Adrenal gland (tissue), 12 donors: ENCODE data around the gene RPS6KC1. TPM values are rescaled to one million over a fixed set of nuclear protein-coding genes. Genes with fewer than 3 reads are reported as not detected.

Experiments used
- DNase-seq, 7 donors: peaks; one replicate each; pipeline ENCODE4 v3.0.0-alpha.2; 2019 to 2020
- H3K27ac ChIP-seq, 5 donors: fragments of 200-600 bp; sonication (generic) in 4 of 5; 1 replicate in 3 of 5; 2 replicates in 2 of 5; pipeline versions ENCODE4 v1.5.1 to v1.8.0; 2016 to 2020; ENCODE audit warnings: mild to moderate bottlenecking in 1 of 5
- H3K27me3 ChIP-seq: fragments of 200-600 bp; 2 replicates; pipeline ENCODE4 v1.8.0; 2021
- H3K36me3 ChIP-seq, 2 donors: fragments of 200-600 bp; replicated peaks in 1 of 2; 1 replicate in 1 of 2; 2 replicates in 1 of 2; pipeline versions ENCODE4 v1.5.1 to v1.8.0; 2018 to 2022
- H3K4me1 ChIP-seq, 2 donors: fragments of 200-600 bp; replicated peaks in 1 of 2; 1 replicate in 1 of 2; 2 replicates in 1 of 2; pipeline versions ENCODE4 v1.5.1 to v1.8.0; 2018 to 2021
- H3K4me3 ChIP-seq, 4 donors: fragments of 200-600 bp; sonication (generic) in 3 of 4; one replicate each; pipeline ENCODE4 v1.5.1; 2016 to 2018
- H3K9me3 ChIP-seq, 3 donors: fragments of 200-600 bp; sonication (generic) in 1 of 3; replicated peaks in 1 of 3; 1 replicate in 2 of 3; 2 replicates in 1 of 3; pipeline versions ENCODE4 v1.5.1 to v1.8.0; 2016 to 2021
- POLR2A ChIP-seq, 2 donors: fragments of 450-650 bp; IDR thresholded peaks; one replicate each; pipeline ENCODE4 v1.6.1; 2017; ENCODE audit warnings: antibody characterized with exemption in 2 of 2, mild to moderate bottlenecking in 2 of 2, moderate library complexity in 1 of 2
- WGBS, 4 donors: extraction: QIAGEN DNeasy Blood & Tissue Kit in 2 of 4; methylation state at CpG; one replicate each; pipeline versions ENCODE4 v1.1.5 to v1.1.7; 2013 to 2017; 5-methylcytosine and 5-hydroxymethylcytosine counted together
- intact Hi-C, 2 donors: fragments of 100-400 bp; cut with DNase I; formaldehyde crosslinking; loops; one replicate each; pipeline versions ENCODE4 v1.14.1 to v1.15.0; 2022 to 2023
- polyA plus RNA-seq, 3 donors: library from polyadenylated mRNA; stranded (reverse); fragments of 200-250 nt in 2 of 3; fragments of 350-450 nt in 1 of 3; fragmentation: Illumina TruSeq in 1 of 3; extraction: RNeasy Lipid Tissue Mini Kit (QIAGEN cat#74804) in 1 of 3; gene quantifications; one replicate each; pipeline ENCODE4 v1.2.3, GENCODE V29; 2013 to 2014
- total RNA-seq, 9 donors: library from RNA; depleted of rRNA in 4 of 9; stranded (reverse); fragments of >200 nt in 4 of 9; fragments of 120-200 nt in 1 of 9; fragmentation: NEBNext Ultra II Directional in 1 of 9; extraction: Animal tissue kit (Norgen Biotek cat#: 25700) in 1 of 9; gene quantifications; one replicate each; pipeline versions ENCODE4 v1.1.0 to v1.2.4, GENCODE V29; 2013 to 2023
- TF ChIP-seq, protein P1 (sequence below), 6 experiments: fragments of 450-650 bp in 4 of 6; fragments of 200-600 bp in 2 of 6; sonication (generic) in 1 of 6; IDR thresholded peaks; 1 replicate in 5 of 6; 2 replicates in 1 of 6; pipeline versions ENCODE4 v1.5.1 to v1.8.0; 2016 to 2021; ENCODE audit warnings: antibody characterized with exemption in 6 of 6, mild to moderate bottlenecking in 2 of 6, moderate library complexity in 1 of 6
- donor health status: healthy with polysubstance abuse.
- donor health status: Bipolar disorder and iron deficiency.
- donor health status: DM: yes; HTN: yes; CAD: no.
- donor health status: DM: no; HTN: no; CAD: no.
- donor health status: DM: no; HTN: no; CAD: no.
- donor health status: DM: yes; HTN: yes; CAD: no.

Gene RPS6KC1
- total and polyA plus RNA-seq, 12 donors: 7.6 to 67.2 (median 26.2) TPM

DNA sequence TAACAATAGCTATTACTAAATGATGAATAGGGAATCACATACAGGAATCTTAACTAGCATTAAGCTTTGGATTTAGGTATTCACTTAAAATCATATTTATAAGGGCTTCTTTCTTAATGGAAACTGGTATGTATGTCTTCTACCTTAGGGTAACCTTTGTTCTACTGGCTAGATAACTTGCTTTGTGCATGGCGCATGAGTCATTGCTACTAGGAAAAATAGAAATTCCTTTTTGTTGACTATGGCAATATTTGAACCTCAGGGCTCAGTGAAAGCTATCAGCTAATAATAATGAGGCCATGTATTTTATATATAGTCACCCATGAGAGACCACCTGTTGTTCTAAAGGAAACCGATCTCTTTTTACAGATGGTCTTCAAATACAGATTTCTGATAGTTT lies 72.5 kb downstream of the RPS6KC1 start:
- Histone ChIP-seq H3K9me3 (no peaks in the 10 kb centered on the region), H3K36me3 (no peaks in the 10 kb centered on the region), H3K27ac (peak overlapping the region in 2 of 5 donors; percentile 46 to 54), H3K27me3 (no peaks in the 10 kb centered on the region), H3K4me3 (no peak overlapping the region), H3K4me1 (peaks cover 13 to 23% of the 10 kb centered on the region in 2 donors)
- DNase-seq: peak in 3 of 7 donors; percentile 13 to 40 (median 18)
- intact Hi-C loops: no loop called here
- TF ChIP-seq, protein P1, sequence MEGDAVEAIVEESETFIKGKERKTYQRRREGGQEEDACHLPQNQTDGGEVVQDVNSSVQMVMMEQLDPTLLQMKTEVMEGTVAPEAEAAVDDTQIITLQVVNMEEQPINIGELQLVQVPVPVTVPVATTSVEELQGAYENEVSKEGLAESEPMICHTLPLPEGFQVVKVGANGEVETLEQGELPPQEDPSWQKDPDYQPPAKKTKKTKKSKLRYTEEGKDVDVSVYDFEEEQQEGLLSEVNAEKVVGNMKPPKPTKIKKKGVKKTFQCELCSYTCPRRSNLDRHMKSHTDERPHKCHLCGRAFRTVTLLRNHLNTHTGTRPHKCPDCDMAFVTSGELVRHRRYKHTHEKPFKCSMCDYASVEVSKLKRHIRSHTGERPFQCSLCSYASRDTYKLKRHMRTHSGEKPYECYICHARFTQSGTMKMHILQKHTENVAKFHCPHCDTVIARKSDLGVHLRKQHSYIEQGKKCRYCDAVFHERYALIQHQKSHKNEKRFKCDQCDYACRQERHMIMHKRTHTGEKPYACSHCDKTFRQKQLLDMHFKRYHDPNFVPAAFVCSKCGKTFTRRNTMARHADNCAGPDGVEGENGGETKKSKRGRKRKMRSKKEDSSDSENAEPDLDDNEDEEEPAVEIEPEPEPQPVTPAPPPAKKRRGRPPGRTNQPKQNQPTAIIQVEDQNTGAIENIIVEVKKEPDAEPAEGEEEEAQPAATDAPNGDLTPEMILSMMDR (IDR thresholded peaks at IDR 0.05): no peak
- 84 to 93% (median 89%) methylated on average over 2 of the region's 2 CpGs for WGBS, 4 donors

DNA sequence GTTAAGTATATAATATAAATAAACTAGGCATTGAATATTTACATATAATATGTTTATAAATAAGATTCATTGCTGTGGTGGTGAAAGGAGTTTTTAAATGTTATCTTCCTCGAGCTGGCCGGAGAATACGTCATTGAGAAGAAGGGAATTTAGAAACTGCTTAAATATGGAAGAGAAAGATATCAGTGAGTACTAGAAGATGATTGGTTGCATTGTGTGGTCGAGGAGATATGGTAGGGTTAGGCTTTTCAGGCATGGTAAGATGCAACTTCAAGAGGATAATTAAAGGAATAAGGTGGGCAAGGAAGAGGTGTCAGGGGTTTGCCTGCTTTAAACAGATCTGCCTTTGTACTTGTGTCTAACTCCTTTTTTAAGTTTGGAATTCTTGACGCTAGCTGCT lies 73.5 kb downstream of the RPS6KC1 start:
- Histone ChIP-seq H3K4me3 (no peak overlapping the region), H3K36me3 (no peaks in the 10 kb centered on the region), H3K27ac (no peak overlapping the region), H3K27me3 (no peaks in the 10 kb centered on the region), H3K9me3 (no peaks in the 10 kb centered on the region), H3K4me1 (peaks cover 13 to 23% of the 10 kb centered on the region in 2 donors)
- 93 to 96% (median 95%) methylated on average over 5 of the region's 5 CpGs for WGBS, 4 donors
- intact Hi-C loops: no loop called here
- TF ChIP-seq, protein P1 (IDR thresholded peaks at IDR 0.05): no peak
- TF ChIP-seq POLR2A (IDR thresholded peaks at IDR 0.05): no peak
- DNase-seq: no peak

DNA sequence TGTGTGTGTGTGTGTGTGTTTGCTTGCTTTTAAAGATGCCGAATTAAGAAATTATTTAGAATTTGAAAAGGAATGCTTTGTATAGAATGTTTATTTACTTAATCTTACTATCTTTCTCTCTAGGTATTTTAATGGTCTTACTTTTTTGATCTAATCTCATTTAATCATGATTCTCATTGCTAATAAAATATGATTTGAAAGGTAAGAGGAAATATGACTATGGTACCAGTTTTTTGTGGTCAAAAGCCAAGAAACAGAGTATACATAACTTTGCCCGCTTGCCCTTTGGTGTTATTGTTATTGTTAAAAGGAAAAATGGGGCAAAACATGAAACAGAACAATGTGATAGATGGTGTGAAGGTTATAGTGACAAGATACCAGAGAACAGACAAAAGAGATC lies 74.6 kb downstream of the RPS6KC1 start:
- Histone ChIP-seq H3K27me3 (no peaks in the 10 kb centered on the region), H3K4me3 (no peak overlapping the region), H3K9me3 (no peaks in the 10 kb centered on the region), H3K4me1 (peaks cover 8 to 18% of the 10 kb centered on the region in 2 donors), H3K27ac (no peak overlapping the region), H3K36me3 (no peaks in the 10 kb centered on the region)
- 73 to 82% (median 75%) methylated on average over 2 of the region's 2 CpGs for WGBS, 4 donors
- no peak for TF ChIP-seq POLR2A (IDR thresholded peaks at IDR 0.05)
- TF ChIP-seq, protein P1 (IDR thresholded peaks at IDR 0.05): no peak
- intact Hi-C loops: no loop called here
- DNase-seq: no peak

DNA sequence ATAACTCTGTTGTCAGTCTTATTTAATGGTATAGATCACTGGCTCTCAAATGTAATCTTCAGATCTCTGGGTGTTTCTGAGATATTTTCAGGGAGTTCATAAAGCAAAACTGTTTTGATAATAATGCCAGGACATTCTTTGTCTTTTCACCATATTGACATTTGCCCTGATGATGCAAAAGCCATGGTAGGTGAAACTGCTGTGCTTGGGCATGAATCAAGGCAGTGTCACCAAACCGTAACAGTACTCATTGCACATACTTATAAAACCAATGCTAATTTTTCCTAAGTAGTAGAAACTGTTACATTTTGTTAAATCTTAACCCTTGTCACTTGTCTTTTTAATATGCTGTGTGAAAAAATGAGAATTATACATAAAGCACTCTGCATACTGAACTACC lies 76.0 kb downstream of the RPS6KC1 start:
- H3K27me3 ChIP-seq: no peaks in the 10 kb centered on the region
- intact Hi-C loops: no loop called here
- H3K36me3 ChIP-seq: no peaks in the 10 kb centered on the region
- H3K9me3 ChIP-seq: no peaks in the 10 kb centered on the region
- H3K4me3 ChIP-seq: no peak overlapping the region
- no peak for DNase-seq
- H3K4me1 ChIP-seq: peaks cover 8 to 18% of the 10 kb centered on the region in 2 donors
- no peak for TF ChIP-seq POLR2A (IDR thresholded peaks at IDR 0.05)
- TF ChIP-seq, protein P1 (IDR thresholded peaks at IDR 0.05): no peak
- WGBS, 4 donors: 77 to 89% (median 86%) methylated on average over 1 of the region's 1 CpG
- no peak overlapping the region for H3K27ac ChIP-seq
